Activated T-cell treated with anti-CD3 and anti-CD28 coated beads, Interleukin-2, amount 50 U/mL, for 72 hours (primary cell): ENCODE measurements around the gene FARSB. TPM values are rescaled to one million over a fixed set of nuclear protein-coding genes. Genes with fewer than 3 reads are reported as not detected.
A peak's percentile ranks its signal among the peaks of the same experiment; 100 is the strongest.

Experiments used
- ATAC-seq, 2 donors: fragments of 150-1000 bp; cut with Tn5 transposase; replicated peaks in 1 of 2; 2 replicates each; pipeline ENCODE4 v1.10.0; 2021; ENCODE audit warnings: moderate library complexity in 2 of 2, mild to moderate bottlenecking in 1 of 2
- DNase-seq, 2 donors: peaks; one replicate each; pipeline ENCODE4 v3.0.0; 2021 to 2022; ENCODE audit warnings: mixed read lengths in 1 of 2
- H3K27ac Mint-ChIP-seq: one replicate; pipeline ENCODE4 v1.8.0; 2022; ENCODE audit warnings: mild to moderate bottlenecking, moderate library complexity, mixed read lengths
- H3K27me3 Mint-ChIP-seq: one replicate; pipeline ENCODE4 v1.8.0; 2022; ENCODE audit warnings: low read depth, mixed read lengths
- H3K36me3 Mint-ChIP-seq, 2 donors: one replicate each; pipeline ENCODE4 v1.8.0; 2022; ENCODE audit warnings: mixed read lengths in 2 of 2, mild to moderate bottlenecking in 1 of 2; ENCODE audit not compliant: insufficient read depth in 2 of 2
- H3K4me1 Mint-ChIP-seq: one replicate; pipeline ENCODE4 v1.8.0; 2022; ENCODE audit warnings: low read depth, mixed read lengths
- H3K4me3 Mint-ChIP-seq, 2 donors: one replicate each; pipeline ENCODE4 v1.8.0; 2022; ENCODE audit warnings: mild to moderate bottlenecking in 2 of 2, mixed read lengths in 2 of 2, moderate library complexity in 2 of 2
- H3K9me3 Mint-ChIP-seq, 2 donors: one replicate each; pipeline ENCODE4 v1.8.0; 2022; ENCODE audit warnings: mixed read lengths in 2 of 2
- total RNA-seq, 2 donors: library from RNA; stranded (reverse); gene quantifications; one replicate each; pipeline ENCODE4 v1.2.3, GENCODE V29; 2022

Gene FARSB
- total RNA-seq, 2 donors from 2014 or later, result 31.5 to 46.3 TPM

DNA sequence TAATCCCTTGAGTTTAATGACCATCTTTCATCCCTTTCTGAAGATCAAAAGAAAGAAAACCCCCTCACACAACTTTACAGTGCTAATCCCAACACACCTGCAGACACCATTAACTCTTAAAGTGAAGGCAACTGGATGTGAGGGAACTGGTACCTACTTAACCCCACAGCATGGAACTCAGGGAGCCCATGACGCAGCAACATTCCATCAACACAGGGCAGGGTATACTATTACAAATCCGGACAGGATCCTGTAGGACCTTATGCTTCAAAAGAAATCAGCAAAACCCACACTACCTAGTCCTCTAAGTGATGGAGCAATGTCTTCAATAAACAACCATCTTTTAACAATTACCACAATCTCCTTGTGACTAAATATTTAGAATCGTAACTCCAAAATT lies 78.6 kb downstream of the FARSB start:
- Mint-ChIP-seq H3K27me3 (no peaks in the 10 kb centered on the region), H3K9me3 (no peaks in the 10 kb centered on the region), H3K4me1 (no peaks in the 10 kb centered on the region), H3K4me3 (no peak overlapping the region), H3K36me3 (peaks cover 6 to 8% of the 10 kb centered on the region in 2 donors), H3K27ac (no peak overlapping the region)
- DNase-seq (no peak), ATAC-seq (no peak)

DNA sequence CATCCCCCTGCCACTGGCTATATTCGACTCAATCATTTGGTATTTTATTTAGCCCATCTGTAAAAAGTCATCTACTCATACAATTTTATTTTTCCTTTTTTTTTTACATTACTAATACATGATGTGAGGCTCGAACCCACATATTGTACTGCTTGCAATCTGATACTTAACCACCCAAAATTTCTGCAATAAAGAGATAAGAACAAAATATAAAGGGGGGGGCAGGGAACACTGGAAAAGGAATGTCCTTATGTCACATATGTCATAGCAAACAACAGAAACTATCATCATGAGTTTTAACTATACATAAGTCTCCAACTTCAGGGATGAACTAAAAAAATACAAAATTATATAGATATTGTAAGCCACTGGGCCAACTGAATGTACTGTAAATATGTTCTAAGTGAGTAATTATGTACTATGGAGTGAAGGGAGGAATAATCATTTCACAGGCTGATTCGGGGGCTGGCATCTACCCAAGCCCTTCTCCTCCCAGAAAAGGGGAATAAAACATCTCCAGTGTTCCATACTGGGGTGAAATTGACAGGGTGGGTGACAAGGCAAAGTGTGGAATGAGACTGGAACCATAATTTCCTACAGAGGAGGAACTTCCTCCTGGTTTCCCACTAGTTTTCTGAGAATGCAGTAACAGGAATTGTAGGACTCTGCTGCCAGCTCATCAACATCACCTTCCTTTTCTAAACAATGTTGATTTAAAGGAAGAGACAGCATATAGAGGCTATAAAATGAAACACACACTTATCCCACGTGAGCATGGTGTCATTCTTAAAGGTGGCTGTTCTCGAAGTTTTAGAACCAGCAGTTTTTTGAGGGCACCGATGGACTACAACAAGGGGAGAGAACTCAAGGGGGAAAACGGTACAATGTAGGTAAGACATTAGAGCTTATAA lies 79.5 kb downstream of the FARSB start:
- Mint-ChIP-seq H3K27ac (peak overlapping the region; percentile 39), H3K27me3 (no peaks in the 10 kb centered on the region), H3K9me3 (no peaks in the 10 kb centered on the region), H3K36me3 (peaks cover 3 to 10% of the 10 kb centered on the region in 2 donors), H3K4me3 (no peak overlapping the region), H3K4me1 (no peaks in the 10 kb centered on the region)
- ATAC-seq (no peak), DNase-seq (no peak)

DNA sequence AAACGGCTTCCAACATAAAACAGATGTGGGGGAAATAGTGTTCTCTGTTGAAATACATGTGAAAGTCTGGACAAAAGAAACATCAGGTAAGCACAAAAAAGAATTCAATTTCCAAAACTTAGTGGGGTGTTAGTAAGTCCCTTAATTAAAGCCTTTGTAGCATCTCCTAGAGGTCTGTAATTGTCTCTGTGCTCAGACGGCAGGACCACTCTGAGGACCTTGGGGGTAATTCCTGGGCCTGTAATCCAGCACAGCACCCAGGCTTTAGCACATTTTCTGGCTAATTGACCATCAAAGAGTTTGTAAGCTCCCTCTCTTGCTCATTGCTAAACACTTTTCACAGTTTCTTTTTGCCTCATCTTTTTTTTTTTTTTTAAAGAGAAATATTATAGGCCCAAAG lies 80.3 kb downstream of the FARSB start:
- Mint-ChIP-seq H3K36me3 (peaks cover 3 to 12% of the 10 kb centered on the region in 2 donors), H3K9me3 (no peaks in the 10 kb centered on the region), H3K27me3 (no peaks in the 10 kb centered on the region), H3K4me3 (no peak overlapping the region), H3K4me1 (no peaks in the 10 kb centered on the region), H3K27ac (no peak overlapping the region)
- ATAC-seq (no peak), DNase-seq (no peak)

- Mint-ChIP-seq H3K4me3 (no peak overlapping the region), H3K4me1 (no peaks in the 10 kb centered on the region), H3K27ac (peak overlapping the region; percentile 41), H3K9me3 (no peaks in the 10 kb centered on the region), H3K27me3 (no peaks in the 10 kb centered on the region), H3K36me3 (peaks cover 3 to 16% of the 10 kb centered on the region in 2 donors)
- no peak for ATAC-seq
- no peak for DNase-seq
Observed at GRCh38 chr2:222572751-222573174, 83.1 kb downstream of the FARSB start.

GRCh38 chr2:222572264-222572721 lies 83.6 kb downstream of the FARSB start:
- Mint-ChIP-seq H3K9me3 (no peaks in the 10 kb centered on the region), H3K36me3 (peaks cover 3 to 17% of the 10 kb centered on the region in 2 donors), H3K27ac (peak overlapping the region; percentile 41), H3K4me3 (no peak overlapping the region), H3K4me1 (no peaks in the 10 kb centered on the region), H3K27me3 (no peaks in the 10 kb centered on the region)
- no peak for DNase-seq
- no peak for ATAC-seq

- Mint-ChIP-seq H3K4me1 (no peaks in the 10 kb centered on the region), H3K36me3 (peaks cover 3 to 17% of the 10 kb centered on the region in 2 donors)
- no peak for ATAC-seq
Observed at GRCh38 chr2:222569826-222570225, 86.1 kb downstream of the FARSB start.

DNA sequence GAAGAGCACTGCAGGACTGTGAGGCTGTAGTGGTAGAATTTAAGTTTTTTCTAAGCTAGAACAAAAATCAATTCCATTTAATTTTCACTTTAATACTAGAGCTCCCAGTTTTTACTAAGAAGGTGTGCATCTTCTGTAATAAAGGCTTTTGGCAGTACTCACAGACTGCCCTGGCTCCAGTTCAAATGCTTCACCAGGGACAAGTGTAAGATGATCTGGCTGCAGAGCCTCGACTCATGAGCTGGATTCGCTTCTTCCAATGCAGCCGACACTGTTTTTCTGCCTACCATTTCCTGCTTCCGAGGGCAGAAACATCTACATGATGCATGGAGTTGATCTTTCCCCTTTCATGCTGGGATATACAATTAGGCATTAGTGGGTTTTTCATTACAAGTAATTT lies 87.0 kb downstream of the FARSB start:
- Mint-ChIP-seq H3K4me1 (no peaks in the 10 kb centered on the region), H3K27me3 (no peaks in the 10 kb centered on the region), H3K9me3 (no peaks in the 10 kb centered on the region), H3K36me3 (peaks cover 0 to 13% of the 10 kb centered on the region in 2 donors), H3K4me3 (no peak overlapping the region), H3K27ac (no peak overlapping the region)
- no peak for DNase-seq
- ATAC-seq, result no peak

More at GRCh38 chr2:222569826-222570225, 86.1 kb downstream of the FARSB start:
- no peaks in the 10 kb centered on the region for H3K27me3 Mint-ChIP-seq
- H3K4me3 Mint-ChIP-seq, result no peak overlapping the region
- no peak overlapping the region for H3K27ac Mint-ChIP-seq
- H3K9me3 Mint-ChIP-seq, result no peaks in the 10 kb centered on the region
- no peak for DNase-seq

DNA sequence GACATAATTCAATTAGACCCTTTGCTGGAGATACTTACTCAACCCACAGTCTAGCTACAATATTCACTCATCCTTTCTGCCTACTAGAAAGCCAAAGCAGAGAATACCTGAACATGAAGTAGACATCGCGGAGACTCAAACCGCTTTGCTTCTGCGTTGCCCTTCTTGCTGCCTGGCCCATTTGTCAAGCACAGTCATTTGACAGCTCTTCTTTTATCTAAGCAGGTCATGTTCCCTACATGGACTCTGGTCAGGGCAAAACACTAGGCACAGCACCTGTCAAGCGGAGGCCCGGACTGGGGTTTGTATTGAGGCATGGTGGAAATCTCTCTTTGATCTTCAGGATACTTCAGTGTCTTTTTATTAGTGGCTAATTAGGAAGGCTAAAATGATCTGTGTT lies 89.7 kb downstream of the FARSB start:
- no peaks in the 10 kb centered on the region for H3K27me3 Mint-ChIP-seq
- H3K4me1 Mint-ChIP-seq, result no peaks in the 10 kb centered on the region
- no peak overlapping the region for H3K27ac Mint-ChIP-seq
- peaks cover 0 to 8% of the 10 kb centered on the region in 2 donors for H3K36me3 Mint-ChIP-seq
- no peak for ATAC-seq
- no peak for DNase-seq
- no peaks in the 10 kb centered on the region for H3K9me3 Mint-ChIP-seq
- no peak overlapping the region for H3K4me3 Mint-ChIP-seq

DNA sequence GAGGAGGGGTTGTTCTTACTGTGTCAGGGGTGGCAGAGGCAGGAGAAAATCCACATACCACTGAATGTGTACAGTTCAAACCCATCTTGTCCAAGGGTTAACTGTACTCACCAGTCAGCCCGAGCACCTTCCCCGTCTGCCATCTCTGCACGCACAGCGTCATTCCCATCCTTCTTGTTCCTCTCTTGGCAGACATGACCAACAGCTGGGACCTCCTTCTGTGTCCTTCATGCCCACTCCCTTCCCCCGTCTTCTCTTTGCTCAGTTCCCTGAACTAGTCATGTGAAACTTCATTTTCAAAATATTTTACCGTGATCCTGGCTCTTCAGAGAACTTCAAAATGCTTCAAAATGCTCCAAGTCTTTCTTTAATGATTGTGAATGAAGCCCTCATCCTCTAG lies 92.0 kb downstream of the FARSB start:
- Mint-ChIP-seq H3K9me3 (no peaks in the 10 kb centered on the region), H3K4me1 (no peaks in the 10 kb centered on the region), H3K36me3 (peaks cover 0 to 5% of the 10 kb centered on the region in 2 donors), H3K4me3 (no peak overlapping the region), H3K27me3 (no peaks in the 10 kb centered on the region), H3K27ac (no peak overlapping the region)
- ATAC-seq (no peak), DNase-seq (no peak)

- Mint-ChIP-seq H3K36me3 (peaks cover 0 to 4% of the 10 kb centered on the region in 2 donors), H3K4me3 (no peak overlapping the region), H3K4me1 (no peaks in the 10 kb centered on the region), H3K27ac (no peak overlapping the region), H3K9me3 (no peaks in the 10 kb centered on the region), H3K27me3 (no peaks in the 10 kb centered on the region)
- DNase-seq, result no peak
- ATAC-seq, result no peak
Observed at GRCh38 chr2:222563106-222563718, 92.7 kb downstream of the FARSB start.

DNA sequence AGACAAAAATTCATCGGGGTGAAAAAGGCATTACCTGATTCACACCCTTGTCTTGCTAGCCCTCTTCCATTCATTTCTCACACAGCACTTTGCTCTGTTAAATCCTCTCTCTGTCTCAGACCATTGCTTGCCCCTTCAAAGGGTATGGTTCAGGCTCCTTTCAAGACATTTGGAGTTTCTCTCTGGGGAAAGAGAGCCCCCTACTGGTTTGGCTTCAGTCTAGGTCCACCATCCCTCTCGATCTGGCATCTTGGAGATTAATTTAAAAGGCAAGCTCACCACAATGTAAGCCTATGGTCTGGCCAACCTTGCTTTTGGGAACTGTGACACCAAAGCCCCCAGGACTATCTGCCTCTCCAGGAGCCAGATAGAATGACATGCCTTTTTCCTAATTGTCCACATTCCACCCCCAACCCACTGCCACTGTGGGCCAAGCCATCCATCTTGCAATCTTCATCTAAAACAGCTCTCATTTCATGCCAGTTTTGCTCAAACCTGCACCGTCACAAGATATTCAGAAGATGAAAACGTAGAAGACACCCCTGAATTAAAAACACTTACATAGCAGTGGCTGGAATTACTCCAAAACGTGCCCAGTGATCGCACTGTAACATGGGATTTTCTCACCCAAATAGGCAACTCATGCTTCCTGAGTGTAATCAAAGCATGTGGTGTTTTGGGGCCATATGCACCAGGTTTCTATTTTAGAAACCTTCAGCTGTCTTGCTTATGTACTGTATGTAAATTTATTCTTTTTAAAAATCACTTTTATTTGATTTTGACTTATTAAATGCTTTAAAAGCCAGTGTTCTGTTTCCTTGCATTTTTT lies 93.9 kb downstream of the FARSB start:
- ATAC-seq (peak; percentile 68 to 69), DNase-seq (peak; percentile 35 to 48)
- H3K27ac Mint-ChIP-seq, result no peak overlapping the region
- H3K27me3 Mint-ChIP-seq, result no peaks in the 10 kb centered on the region
- no peaks in the 10 kb centered on the region for H3K36me3 Mint-ChIP-seq
- no peaks in the 10 kb centered on the region for H3K9me3 Mint-ChIP-seq
- no peaks in the 10 kb centered on the region for H3K4me1 Mint-ChIP-seq
- no peak overlapping the region for H3K4me3 Mint-ChIP-seq

- Mint-ChIP-seq H3K4me3 (no peak overlapping the region), H3K9me3 (no peaks in the 10 kb centered on the region), H3K36me3 (no peaks in the 10 kb centered on the region), H3K27ac (no peak overlapping the region), H3K4me1 (no peaks in the 10 kb centered on the region), H3K27me3 (no peaks in the 10 kb centered on the region)
- no peak for DNase-seq
- ATAC-seq, result no peak
Observed at GRCh38 chr2:222561151-222561550, 94.7 kb downstream of the FARSB start.

DNA sequence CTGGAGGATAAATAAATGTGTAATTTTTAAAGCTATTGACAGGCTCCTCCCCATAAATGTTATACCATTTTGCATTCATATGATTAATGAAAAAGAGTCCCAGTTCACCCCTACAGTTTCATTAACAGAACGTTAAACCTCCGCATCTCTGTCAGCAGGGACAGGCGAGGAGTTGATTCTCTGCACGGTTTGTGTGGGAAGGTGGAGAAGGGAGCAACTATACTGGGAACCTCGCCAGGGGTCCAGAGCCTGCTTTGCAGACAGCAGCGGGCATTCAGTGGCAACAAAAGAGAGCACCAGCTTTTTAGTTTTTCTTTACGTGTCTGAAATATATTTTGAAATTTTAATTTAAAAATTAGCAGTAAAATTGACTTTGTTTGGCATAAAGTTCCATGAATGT lies 101.4 kb downstream of the FARSB start:
- no peak for DNase-seq
- no peak overlapping the region for H3K27ac Mint-ChIP-seq
- no peak overlapping the region for H3K4me3 Mint-ChIP-seq
- H3K9me3 Mint-ChIP-seq, result no peaks in the 10 kb centered on the region
- no peaks in the 10 kb centered on the region for H3K36me3 Mint-ChIP-seq
- no peak for ATAC-seq
- peaks cover 18% of the 10 kb centered on the region for H3K27me3 Mint-ChIP-seq
- H3K4me1 Mint-ChIP-seq, result no peaks in the 10 kb centered on the region
